GM18526 (cell line): ENCODE results near the gene DOCK2.

Experiments used
- POLR2A ChIP-seq: IDR thresholded peaks from 3 replicates; pipeline ENCODE4 v1.6.1; 2011; ENCODE audit not compliant: insufficient read length; ENCODE audit errors: extremely low read depth

DOCK2 gene

DNA sequence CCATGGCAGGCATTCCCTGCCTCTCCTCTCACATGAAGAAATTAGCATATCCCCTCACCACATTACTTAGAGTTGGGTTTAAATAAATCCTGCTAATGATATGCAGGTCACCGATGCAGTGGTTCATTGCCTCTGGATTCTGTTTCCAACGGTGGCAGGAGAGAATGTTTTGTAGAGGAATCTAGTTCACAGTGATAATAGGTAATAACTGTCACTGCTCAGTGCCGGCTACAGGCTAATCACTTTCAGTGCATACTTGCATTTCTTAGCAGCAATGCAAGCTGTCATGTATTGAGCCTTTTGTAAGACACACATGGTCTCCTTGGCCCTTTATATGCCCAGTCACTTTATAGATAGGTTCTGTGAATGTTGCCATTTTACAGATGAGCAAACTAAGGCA is 402.8 kb downstream of the DOCK2 start:
- no peak for TF ChIP-seq POLR2A

DNA sequence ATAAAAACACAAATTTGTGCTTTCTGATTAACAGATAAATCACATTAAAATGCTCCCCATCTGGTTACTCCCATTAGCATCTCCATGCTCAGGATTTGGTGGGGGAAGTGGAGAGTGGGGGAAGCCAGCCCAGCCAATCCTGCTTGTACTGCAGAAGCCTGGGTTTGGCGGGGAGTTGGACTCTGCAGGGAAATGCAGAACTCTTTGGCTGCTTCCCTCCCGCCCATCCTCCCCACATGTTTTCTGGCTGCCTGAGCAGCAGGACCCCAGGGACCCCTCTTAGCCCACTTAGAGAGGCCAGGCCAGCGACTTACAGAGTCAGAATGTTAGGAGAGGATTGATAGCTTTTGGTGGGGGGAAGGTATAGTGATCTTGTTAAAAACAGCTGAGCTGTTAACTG is 409.2 kb downstream of the DOCK2 start:
- TF ChIP-seq POLR2A: no peak

- TF ChIP-seq POLR2A: no peak
Observed at GRCh38 chr5:170049713-170050112, 412.6 kb downstream of the DOCK2 start.

GRCh38 chr5:170053896-170054295 is 416.8 kb downstream of the DOCK2 start:
- no peak for TF ChIP-seq POLR2A

DNA sequence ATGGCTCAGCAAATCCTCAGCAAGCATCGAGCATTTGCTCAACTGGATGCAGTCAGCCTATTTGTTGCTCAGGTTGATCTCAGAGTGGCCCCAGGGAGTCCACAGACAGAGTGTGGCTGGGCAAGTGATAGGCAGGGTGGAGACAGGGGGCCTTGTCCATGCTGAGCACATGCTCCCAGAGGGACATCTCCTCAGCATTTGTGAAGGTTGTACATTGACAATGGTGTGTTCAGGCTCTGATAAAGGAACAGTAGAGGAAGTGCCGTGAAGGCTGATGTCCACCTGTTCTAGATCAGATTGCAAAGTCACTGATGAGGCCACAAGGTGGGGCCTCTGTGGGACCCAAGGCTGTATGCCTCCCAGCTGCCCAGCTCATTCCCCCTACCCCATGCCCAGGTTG is 418.5 kb downstream of the DOCK2 start:
- no peak for TF ChIP-seq POLR2A

GRCh38 chr5:170056561-170057267 is 419.6 kb downstream of the DOCK2 start:
- TF ChIP-seq POLR2A: no peak

DNA sequence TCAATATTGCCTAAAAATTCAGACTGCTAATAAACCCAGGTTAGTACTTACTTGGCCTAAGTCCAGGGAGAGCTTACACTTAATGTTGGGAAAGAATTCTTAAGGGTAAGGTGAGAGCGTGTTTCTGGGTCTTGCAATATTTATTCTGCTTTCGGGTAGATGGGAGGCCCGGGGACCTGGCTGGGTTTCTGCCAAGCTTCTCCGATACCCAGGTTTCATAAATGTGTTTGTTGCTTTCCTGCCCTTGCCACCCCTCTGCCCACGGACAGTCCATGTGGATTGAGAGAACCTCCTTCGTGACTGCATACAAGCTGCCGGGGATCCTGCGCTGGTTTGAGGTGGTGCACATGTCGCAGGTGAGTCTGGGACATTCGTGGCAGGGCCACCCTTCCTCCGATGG is 420.2 kb downstream of the DOCK2 start:
- no peak for TF ChIP-seq POLR2A

GRCh38 chr5:170059221-170059620 is 422.1 kb downstream of the DOCK2 start:
- no peak for TF ChIP-seq POLR2A

DNA sequence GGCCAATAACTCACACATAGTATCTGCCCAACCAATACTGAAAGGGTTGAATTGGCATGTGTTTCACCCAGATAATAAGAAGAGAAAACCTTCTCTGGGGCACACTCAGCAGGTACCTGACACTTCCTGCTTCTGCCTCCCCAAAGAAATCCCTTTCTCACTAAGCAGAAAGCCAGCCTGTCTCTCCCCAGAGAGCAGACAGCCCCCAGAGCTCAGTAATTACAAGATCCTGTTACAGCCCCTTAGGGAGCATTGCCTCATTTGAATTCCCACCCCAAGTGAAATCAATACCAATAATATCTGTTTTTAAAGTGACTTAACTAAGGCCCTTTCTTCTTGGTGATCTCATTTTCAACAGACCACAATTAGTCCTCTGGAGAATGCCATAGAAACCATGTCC is 430.1 kb downstream of the DOCK2 start:
- TF ChIP-seq POLR2A: no peak

DNA sequence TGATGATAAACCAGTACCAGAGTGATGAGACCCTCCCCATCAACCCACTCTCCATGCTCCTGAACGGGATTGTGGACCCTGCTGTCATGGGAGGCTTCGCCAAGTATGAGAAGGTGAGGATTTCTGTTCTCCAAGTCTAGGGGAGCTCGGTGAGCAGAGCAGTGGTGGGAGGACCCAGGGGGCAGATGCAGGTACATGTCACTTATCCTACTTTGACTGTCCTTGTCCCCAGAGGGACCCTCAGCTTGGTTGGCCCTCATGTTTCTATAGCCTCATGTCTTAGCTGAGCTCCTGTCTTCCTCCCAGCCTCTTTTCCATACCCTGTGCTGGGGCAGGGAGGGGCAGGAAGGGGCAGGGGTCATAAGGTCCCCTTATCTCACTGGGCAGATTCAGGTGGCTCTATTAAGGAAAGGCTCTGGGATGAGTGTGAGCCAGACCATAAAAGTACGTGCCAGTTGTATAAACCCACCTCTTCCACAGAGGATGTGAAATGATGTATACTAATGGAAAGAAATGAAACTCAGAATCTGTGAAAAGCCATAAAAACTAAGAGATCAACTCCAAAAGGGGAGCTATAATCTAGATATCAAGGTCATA is 430.6 kb downstream of the DOCK2 start:
- TF ChIP-seq POLR2A: no peak

DNA sequence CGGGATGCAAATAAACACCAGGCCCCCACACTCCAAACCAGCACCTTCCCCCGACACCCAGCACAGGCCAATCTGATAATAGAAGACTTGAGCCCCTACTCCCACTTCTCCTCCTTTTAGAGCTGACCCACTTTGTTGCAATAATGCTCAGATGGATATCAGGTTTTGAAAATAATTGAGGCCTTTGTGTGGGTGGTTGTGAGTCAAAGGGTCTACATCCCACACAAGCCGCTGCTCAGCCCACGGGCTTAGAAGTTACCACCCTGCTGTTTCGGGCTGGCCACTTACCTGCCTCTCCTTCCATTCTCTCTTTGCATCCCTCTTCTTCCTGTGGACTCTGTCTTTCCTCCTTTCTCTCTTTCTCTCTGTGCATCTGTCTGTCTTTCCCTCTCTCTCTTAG is 432.4 kb downstream of the DOCK2 start:
- no peak for TF ChIP-seq POLR2A

DNA sequence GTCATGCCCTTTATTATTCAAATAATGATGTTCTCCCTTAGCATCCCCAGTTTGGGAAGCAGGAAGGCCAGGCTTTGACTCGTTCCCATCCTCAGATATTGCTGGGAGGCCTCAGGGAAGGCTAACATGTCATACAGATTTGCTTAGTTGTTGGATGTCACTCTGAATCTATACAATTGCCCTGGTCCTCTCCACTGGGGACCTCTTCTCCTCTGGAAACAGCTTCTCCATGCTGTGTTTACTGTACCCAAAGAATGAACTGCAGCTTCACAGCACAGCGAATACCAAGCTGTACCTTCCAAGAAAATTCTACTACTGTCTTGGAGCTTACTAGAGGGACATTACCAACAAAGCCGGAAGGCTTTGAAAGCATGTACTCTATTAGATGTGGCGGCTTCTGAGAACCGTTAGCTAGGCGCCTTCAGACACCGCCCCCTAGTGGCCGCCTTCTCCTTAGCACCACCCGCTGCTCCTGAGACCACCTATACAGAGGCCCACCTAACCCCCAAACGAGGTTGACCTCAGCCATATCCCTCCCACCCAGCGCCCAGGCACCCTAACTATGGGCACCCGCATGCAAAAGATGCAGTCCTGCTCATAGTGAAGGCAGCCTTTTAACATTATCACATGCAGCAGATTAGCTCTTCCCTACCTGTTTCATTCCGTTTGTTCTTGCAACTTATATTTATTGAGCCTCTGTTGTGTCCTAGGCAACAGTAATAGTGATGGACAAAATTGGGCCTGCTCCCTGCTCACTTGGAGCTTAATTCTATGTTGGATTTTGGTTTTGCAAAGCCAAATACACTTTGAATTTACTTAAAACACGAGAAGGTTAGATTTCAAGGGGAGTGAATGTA is 433.7 kb downstream of the DOCK2 start:
- TF ChIP-seq POLR2A: no peak

DNA sequence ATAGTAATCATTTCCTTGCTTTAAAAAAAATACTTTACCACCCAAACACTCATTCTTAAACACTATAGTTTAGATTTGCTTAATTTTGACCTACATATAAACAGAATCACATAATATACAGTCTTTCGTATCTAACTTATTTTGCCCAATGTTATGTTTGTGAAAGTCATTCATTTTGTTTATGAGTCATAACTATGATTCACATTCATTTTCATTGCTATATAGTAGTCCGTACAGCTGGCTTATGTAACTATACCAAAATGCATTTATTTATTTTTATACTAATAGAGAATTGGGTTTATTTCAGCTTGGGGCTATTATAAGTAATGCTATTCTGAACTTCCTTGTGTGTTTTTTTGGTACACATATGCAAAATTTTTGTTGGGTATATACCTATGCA is 434.7 kb downstream of the DOCK2 start:
- TF ChIP-seq POLR2A: no peak

DNA sequence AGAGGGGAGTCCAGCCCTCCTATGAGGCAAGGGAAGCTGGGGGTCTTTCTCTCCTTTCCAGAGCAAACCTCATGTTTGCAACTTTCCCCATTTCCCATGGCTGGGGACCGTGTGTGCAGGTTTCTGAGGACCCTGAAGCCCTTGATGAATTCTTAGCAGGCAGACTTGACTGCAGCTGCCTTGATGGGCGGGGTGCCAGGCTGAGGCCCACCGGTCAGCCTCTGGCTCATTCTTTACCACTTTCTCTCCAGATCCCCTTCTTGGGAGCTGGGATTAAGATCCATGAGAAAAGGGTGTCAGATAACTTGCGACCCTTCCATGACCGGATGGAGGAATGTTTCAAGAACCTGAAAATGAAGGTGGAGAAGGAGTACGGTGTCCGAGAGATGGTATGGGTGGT is 438.6 kb downstream of the DOCK2 start:
- no peak for TF ChIP-seq POLR2A

DNA sequence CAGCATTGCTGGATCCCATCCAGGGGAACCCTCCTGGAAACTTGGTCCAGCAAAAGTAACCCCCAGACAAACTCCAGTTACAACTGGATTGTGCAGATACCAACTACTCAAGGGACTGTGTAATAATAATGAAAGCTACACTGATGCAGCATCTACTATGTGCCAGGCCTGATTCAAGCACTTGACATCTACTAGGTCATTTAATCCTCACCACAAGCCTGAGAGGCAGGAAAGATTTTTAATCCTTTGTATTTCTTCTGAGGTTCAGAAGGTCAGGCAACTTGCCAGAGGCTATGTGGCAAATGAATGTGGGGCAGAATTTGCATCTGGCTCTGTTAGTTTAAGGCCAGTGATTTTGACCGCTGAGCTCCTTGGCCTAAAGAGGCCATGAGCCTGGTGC is 439.1 kb downstream of the DOCK2 start:
- TF ChIP-seq POLR2A: no peak

DNA sequence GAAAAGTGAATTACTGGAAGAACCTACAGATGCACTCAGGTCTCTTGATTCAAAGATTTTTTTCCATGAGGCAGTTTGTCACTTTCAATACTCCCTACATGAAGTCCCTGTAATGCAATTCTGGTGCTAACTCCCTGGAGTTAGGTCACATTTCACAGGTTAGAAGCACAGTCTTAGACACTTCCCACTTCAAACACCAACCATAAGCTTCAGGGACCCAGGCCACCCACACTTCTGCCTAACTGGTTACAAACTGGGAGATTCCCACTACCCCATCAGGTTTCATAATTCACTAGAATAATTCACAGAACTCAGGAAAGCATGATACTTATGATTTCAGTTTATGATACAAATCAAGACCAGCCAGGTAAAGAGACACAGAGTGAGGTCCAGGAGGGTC is 439.7 kb downstream of the DOCK2 start:
- TF ChIP-seq POLR2A: no peak
